H1 (cell line): ENCODE results near the gene CDADC1. TPM values are rescaled to one million over a fixed set of nuclear protein-coding genes. Genes with fewer than 3 reads are reported as not detected.

Experiments
- CHD1 ChIP-seq: IDR thresholded peaks from 2 replicates; pipeline ENCODE4 v1.6.1; 2012; ENCODE audit warnings: low read depth, low read length, improper control_type of control experiment
- CTBP2 ChIP-seq: IDR thresholded peaks from 2 replicates; pipeline ENCODE4 v1.7.0; 2011; ENCODE audit warnings: borderline replicate concordance, mild to moderate bottlenecking, moderate library complexity, mixed read lengths, low read length; ENCODE audit not compliant: insufficient read depth, insufficient read length
- GABPA ChIP-seq: IDR thresholded peaks from 2 replicates; pipeline ENCODE4 v1.6.1; 2011; ENCODE audit warnings: mild to moderate bottlenecking, low read length, moderate library complexity, borderline replicate concordance; ENCODE audit not compliant: insufficient read depth
- JUN ChIP-seq: IDR thresholded peaks from 2 replicates; pipeline ENCODE4 v1.6.1; 2011; ENCODE audit warnings: low read depth, mild to moderate bottlenecking, improper control_type of control experiment, low read length
- POU5F1 ChIP-seq: IDR thresholded peaks from 2 replicates; pipeline ENCODE4 v1.6.1; 2011; ENCODE audit warnings: low read depth, mild to moderate bottlenecking, low read length, moderate library complexity
- RFX5 ChIP-seq: IDR thresholded peaks from 2 replicates; pipeline ENCODE4 v1.6.1; 2011; ENCODE audit warnings: low read depth, low read length, improper control_type of control experiment, borderline replicate concordance
- RXRA ChIP-seq: IDR thresholded peaks from 2 replicates; pipeline ENCODE4 v1.6.1; 2011; ENCODE audit warnings: low read depth, mild to moderate bottlenecking, low read length, moderate library complexity; ENCODE audit not compliant: insufficient read depth
- polyA plus RNA-seq, 7 experiments: library from polyadenylated mRNA; depleted of rRNA in 3 of 7; stranded (reverse) in 5 of 7; unstranded in 2 of 7; fragments of >200 nt in 5 of 7; fragments of 200-250 nt in 2 of 7; gene quantifications; 1 replicate in 5 of 7; 2 replicates in 1 of 7; 4 replicates in 1 of 7; pipeline versions ENCODE4 v1.2.1 to v1.2.3, GENCODE V29; 2011 to 2013; ENCODE audit warnings: missing spikeins in 2 of 7, mixed read lengths in 2 of 7
- total RNA-seq: library from RNA; stranded (reverse); fragmentation: NEBNext Ultra II Directional; extraction: Animal tissue kit (Norgen Biotek cat#: 25700); gene quantifications from 2 replicates; pipeline ENCODE4 v1.2.1, GENCODE V29; 2021
- TF ChIP-seq, protein P1 (sequence below): fragments of 300-600 bp; sonication (generic); IDR thresholded peaks from 2 replicates; pipeline ENCODE4 v1.7.1; 2012; ENCODE audit warnings: low read length, moderate library complexity, mild to moderate bottlenecking, inconsistent platforms; ENCODE audit not compliant: insufficient replicate concordance

The CDADC1 gene
- total and polyA plus RNA-seq, 2 of the 8 experiments (the other 6 are each of a cell fraction or from before 2014, with no cell fraction given) = 0.98 to 2.7 TPM

- TF ChIP-seq GABPA (no peak), CTBP2 (no peak), RFX5 (no peak), RXRA (no peak), CHD1 (no peak), POU5F1 (no peak), JUN (no peak)
- TF ChIP-seq, protein P1, sequence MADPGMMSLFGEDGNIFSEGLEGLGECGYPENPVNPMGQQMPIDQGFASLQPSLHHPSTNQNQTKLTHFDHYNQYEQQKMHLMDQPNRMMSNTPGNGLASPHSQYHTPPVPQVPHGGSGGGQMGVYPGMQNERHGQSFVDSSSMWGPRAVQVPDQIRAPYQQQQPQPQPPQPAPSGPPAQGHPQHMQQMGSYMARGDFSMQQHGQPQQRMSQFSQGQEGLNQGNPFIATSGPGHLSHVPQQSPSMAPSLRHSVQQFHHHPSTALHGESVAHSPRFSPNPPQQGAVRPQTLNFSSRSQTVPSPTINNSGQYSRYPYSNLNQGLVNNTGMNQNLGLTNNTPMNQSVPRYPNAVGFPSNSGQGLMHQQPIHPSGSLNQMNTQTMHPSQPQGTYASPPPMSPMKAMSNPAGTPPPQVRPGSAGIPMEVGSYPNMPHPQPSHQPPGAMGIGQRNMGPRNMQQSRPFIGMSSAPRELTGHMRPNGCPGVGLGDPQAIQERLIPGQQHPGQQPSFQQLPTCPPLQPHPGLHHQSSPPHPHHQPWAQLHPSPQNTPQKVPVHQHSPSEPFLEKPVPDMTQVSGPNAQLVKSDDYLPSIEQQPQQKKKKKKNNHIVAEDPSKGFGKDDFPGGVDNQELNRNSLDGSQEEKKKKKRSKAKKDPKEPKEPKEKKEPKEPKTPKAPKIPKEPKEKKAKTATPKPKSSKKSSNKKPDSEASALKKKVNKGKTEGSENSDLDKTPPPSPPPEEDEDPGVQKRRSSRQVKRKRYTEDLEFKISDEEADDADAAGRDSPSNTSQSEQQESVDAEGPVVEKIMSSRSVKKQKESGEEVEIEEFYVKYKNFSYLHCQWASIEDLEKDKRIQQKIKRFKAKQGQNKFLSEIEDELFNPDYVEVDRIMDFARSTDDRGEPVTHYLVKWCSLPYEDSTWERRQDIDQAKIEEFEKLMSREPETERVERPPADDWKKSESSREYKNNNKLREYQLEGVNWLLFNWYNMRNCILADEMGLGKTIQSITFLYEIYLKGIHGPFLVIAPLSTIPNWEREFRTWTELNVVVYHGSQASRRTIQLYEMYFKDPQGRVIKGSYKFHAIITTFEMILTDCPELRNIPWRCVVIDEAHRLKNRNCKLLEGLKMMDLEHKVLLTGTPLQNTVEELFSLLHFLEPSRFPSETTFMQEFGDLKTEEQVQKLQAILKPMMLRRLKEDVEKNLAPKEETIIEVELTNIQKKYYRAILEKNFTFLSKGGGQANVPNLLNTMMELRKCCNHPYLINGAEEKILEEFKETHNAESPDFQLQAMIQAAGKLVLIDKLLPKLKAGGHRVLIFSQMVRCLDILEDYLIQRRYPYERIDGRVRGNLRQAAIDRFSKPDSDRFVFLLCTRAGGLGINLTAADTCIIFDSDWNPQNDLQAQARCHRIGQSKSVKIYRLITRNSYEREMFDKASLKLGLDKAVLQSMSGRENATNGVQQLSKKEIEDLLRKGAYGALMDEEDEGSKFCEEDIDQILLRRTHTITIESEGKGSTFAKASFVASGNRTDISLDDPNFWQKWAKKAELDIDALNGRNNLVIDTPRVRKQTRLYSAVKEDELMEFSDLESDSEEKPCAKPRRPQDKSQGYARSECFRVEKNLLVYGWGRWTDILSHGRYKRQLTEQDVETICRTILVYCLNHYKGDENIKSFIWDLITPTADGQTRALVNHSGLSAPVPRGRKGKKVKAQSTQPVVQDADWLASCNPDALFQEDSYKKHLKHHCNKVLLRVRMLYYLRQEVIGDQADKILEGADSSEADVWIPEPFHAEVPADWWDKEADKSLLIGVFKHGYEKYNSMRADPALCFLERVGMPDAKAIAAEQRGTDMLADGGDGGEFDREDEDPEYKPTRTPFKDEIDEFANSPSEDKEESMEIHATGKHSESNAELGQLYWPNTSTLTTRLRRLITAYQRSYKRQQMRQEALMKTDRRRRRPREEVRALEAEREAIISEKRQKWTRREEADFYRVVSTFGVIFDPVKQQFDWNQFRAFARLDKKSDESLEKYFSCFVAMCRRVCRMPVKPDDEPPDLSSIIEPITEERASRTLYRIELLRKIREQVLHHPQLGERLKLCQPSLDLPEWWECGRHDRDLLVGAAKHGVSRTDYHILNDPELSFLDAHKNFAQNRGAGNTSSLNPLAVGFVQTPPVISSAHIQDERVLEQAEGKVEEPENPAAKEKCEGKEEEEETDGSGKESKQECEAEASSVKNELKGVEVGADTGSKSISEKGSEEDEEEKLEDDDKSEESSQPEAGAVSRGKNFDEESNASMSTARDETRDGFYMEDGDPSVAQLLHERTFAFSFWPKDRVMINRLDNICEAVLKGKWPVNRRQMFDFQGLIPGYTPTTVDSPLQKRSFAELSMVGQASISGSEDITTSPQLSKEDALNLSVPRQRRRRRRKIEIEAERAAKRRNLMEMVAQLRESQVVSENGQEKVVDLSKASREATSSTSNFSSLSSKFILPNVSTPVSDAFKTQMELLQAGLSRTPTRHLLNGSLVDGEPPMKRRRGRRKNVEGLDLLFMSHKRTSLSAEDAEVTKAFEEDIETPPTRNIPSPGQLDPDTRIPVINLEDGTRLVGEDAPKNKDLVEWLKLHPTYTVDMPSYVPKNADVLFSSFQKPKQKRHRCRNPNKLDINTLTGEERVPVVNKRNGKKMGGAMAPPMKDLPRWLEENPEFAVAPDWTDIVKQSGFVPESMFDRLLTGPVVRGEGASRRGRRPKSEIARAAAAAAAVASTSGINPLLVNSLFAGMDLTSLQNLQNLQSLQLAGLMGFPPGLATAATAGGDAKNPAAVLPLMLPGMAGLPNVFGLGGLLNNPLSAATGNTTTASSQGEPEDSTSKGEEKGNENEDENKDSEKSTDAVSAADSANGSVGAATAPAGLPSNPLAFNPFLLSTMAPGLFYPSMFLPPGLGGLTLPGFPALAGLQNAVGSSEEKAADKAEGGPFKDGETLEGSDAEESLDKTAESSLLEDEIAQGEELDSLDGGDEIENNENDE = no peak
Measured at GRCh38 chr13:49295244-49295643, 47.5 kb downstream of the CDADC1 start (continued).
